ENCODE results near the gene ADRA2C.

Gene ADRA2C

GRCh38 chr4:3732076-3733028 lies 33.8 kb upstream of the ADRA2C start:
- in situ Hi-C loops (cut with HindIII; ENCODE audit: low sequenced_read_pairs): no loop called here

- in situ Hi-C loops (cut with HindIII; ENCODE audit: low sequenced_read_pairs): no loop called here
Observed at GRCh38 chr4:3733195-3733594, 33.0 kb upstream of the ADRA2C start.

DNA sequence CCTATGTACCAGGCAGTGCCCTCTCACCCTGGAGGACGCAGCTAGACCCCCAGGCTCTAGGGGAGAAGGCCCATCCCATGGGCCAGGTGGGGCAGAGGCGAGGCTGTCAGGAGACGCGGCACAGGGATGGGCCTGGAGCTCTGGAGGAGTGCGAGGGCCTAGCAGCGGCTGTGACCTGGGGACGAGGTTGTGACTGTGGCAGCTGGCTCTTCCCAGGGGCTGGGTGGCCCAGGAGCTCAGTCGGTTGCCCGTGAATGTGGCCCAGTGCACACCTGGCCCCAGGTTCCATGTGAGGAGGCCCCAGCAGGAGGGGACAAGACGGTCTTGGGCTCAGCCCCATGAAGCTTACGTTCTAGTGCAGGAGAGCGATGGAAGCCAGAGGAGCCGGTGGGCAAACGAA lies 31.0 kb upstream of the ADRA2C start:
- in situ Hi-C loops (cut with HindIII; ENCODE audit: low sequenced_read_pairs): loop anchor here (5.0 kb wide), 2 partner anchors 62 to 63 kb away; no protein-coding TSS in a partner anchor

GRCh38 chr4:3736290-3736689 lies 29.9 kb upstream of the ADRA2C start:
- in situ Hi-C loops (cut with HindIII; ENCODE audit: low sequenced_read_pairs): loop anchor here (5.0 kb wide), 2 partner anchors 61 to 64 kb away; no protein-coding TSS in a partner anchor

DNA sequence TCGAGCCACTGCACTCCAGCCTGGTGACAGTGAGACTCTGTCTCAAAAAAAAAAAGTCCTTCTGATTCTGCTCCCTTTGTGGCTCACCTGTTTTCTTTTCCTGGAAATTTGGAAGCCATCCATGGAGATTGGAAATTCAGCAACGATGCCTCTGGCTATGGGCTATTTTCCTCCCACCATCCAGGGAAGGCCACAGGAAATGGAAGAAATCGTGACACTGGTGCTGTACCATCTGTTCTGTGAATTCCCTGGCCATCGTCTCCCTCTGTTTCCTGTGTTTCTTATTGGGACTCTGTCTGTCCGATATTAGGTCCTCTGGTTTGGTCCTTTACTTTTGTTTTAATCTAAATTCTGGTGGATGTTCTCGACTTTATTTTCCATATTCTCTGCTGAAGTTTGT lies 29.4 kb upstream of the ADRA2C start:
- in situ Hi-C loops (cut with HindIII; ENCODE audit: low sequenced_read_pairs): loop anchor here (5.0 kb wide), 2 partner anchors 60 to 65 kb away; no protein-coding TSS in a partner anchor

DNA sequence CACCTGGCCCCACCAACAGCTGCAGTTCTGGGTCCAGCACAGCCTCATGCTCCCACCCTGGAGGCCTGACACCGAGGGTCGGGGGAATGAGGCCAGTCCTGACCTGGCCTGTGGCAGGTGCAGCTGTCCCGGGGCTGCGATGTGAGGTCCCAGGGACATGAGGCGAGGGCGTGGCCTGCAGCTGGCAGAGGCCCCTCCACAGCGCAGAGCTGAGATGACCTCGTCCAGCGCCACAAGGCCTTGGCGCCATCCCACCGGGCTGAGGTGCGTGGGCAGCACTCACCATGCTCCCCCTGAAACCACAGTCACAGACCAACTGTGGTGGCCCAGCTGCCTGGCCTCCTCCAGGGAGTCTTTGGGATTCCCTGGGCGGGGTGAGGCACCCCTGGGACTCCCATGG lies 26.6 kb upstream of the ADRA2C start:
- in situ Hi-C loops (cut with HindIII; ENCODE audit: low sequenced_read_pairs): loop anchor here (5.0 kb wide), 2 partner anchors 58 to 67 kb away; no protein-coding TSS in a partner anchor

DNA sequence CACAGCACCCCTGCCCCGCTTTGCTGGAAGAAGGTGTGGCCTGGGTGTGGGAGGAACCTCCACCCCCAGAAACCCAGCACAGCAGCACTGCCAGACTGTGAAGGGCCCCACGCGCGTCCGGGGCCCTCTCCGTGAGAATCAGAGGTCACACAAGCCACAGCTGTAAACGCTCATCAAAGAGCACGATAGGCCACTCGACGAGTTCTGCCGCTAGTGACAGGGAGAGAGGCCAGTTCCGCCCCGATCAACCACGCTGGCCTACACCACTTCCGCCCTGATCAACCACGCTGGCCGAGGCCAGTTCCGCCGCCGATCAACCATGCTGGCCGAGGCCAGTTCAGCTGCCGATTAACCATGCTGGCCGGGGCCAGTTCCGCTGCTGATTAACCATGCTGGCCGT lies 25.9 kb upstream of the ADRA2C start:
- in situ Hi-C loops (cut with HindIII; ENCODE audit: low sequenced_read_pairs): no loop called here

GRCh38 chr4:3741217-3742011 lies 24.8 kb upstream of the ADRA2C start:
- in situ Hi-C loops (cut with HindIII; ENCODE audit: low sequenced_read_pairs): no loop called here

- in situ Hi-C loops (cut with HindIII; ENCODE audit: low sequenced_read_pairs): no loop called here
Observed at GRCh38 chr4:3742610-3743009, 23.6 kb upstream of the ADRA2C start.

- in situ Hi-C loops (cut with HindIII; ENCODE audit: low sequenced_read_pairs): no loop called here
Observed at GRCh38 chr4:3744232-3744631, 22.0 kb upstream of the ADRA2C start.

GRCh38 chr4:3744901-3745300 lies 21.3 kb upstream of the ADRA2C start:
- in situ Hi-C loops (cut with HindIII; ENCODE audit: low sequenced_read_pairs): no loop called here

DNA sequence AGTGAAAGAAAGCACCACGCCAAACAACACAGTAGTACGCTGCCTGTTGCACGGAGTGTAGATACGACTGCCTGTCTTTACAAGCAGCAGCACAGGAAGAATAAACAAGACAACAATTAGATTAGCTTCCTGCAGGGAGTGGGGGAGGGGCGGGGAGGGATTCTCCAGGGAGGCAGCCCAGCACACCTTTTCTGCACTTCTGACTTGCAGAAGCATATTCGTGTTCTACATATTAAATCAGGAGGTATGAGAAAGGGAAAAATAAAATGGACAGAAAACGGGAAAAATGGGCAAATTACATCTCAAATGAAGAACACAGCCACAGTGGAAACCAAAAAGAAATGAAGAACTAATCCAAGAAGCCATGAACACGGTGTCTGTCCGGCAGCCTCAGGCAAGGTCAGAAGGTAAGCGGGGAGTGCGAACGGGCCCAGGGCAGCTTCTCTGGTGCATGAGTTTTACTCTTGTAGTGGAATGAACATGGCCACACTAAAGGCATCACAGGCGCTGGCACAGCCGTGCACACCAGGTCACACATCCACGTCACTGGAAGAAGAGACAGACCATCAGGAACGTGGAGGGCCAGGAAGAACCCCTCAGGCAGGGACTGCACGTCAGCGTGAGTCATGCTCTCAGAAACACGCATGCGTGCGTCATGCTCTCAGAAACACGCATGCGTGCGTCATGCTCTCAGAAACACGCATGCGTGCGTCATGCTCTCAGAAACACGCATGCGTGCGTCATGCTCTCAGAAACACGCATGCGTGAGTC lies 20.1 kb upstream of the ADRA2C start:
- in situ Hi-C loops (cut with HindIII; ENCODE audit: low sequenced_read_pairs): no loop called here

DNA sequence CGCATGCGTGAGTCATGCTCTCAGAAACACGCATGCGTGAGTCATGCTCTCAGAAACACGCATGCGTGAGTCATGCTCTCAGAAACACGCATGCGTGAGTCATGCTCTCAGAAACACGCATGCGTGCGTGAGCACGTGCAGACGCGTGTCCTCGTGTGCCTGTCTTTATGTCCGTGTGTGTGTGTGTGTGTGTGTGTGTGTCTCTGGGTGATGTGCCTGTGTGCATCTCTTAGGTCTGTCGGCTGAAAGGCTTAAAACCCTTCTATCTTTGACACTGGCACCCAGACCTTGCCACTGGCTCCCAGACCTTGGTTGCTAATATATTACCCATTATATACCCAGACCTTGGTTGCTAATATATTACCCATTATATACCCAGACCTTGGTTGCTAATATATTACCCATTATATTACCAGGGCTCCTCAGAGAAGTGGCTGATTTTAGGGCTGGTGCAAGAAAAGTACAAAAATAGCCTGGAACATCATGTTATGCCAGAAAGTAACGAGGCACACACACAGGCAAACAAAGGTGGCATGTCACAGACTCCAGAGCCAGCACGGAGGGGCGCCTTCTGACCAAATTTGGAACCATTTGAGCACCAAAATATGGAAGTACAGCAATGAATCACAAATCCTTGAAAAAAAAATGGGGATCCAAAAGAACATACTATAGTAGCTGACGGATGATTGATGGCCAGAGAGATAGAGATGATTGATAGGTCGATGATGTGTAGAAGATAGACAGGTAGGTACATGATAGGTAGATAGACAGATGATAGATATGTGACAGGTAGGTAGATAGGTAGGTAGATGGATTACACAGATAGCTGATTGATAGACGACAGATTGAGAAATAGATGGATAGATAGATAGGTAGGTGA lies 19.2 kb upstream of the ADRA2C start:
- in situ Hi-C loops (cut with HindIII; ENCODE audit: low sequenced_read_pairs): no loop called here

DNA sequence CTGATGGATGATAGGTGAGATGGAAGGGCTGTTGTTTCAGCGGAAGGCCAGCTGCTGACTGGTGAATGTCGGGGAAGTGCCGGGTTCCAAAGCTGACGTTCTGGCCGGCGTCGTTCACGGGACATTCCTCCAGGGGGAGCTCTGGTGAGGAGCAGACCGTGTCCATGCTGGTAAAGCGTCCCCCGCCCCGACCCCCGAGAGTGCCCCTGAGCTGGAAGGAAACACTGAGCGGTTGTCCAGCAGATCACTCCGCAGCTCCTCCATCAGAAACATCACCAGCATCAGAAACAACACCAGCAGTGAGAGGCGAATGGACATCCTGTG lies 18.6 kb upstream of the ADRA2C start:
- in situ Hi-C loops (cut with HindIII; ENCODE audit: low sequenced_read_pairs): no loop called here

- in situ Hi-C loops (cut with HindIII; ENCODE audit: low sequenced_read_pairs): no loop called here
Observed at GRCh38 chr4:3748136-3748898, 17.9 kb upstream of the ADRA2C start.

DNA sequence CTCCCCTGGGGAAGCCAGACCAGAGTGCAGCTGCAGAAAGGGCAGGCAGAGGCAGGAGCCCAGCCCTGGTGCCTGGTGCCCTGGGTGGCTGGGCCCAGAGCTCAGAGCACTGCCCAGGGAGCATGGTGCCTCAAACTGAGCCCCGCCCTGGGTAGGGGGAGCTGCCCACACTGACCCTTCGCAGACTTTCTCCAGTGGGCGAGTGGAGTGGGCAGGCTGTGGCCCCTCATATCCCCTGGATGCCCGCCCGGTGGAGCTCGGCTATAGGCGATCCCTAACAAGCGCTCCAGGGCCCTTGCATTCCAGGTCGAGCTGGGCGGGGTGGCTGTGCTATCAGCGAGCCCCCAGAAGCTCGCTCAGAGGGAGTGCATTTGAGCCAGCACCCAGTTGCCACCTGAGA lies 17.1 kb upstream of the ADRA2C start:
- in situ Hi-C loops (cut with HindIII; ENCODE audit: low sequenced_read_pairs): no loop called here

- in situ Hi-C loops (cut with HindIII; ENCODE audit: low sequenced_read_pairs): no loop called here
Observed at GRCh38 chr4:3750334-3750733, 15.9 kb upstream of the ADRA2C start.

DNA sequence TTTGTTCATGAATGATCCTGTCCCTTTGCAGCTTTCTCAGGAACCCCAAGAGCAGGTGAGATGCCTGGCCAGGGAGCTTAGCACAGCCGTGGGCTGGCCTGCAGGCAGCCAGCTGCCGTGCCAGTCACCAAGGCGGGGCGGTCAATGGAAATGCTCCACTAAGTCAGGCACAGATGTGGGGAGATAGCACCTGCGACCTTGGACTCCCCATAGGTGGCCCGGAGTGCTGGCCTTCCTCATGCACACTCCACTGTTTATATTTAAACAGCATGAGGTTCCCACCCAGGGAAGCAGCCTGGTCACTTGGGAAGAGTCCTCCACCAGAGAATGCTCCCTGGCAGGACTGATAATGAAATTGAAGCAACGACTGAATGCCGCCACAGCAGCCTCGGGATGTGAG lies 14.2 kb upstream of the ADRA2C start:
- in situ Hi-C loops (cut with HindIII; ENCODE audit: low sequenced_read_pairs): no loop called here

DNA sequence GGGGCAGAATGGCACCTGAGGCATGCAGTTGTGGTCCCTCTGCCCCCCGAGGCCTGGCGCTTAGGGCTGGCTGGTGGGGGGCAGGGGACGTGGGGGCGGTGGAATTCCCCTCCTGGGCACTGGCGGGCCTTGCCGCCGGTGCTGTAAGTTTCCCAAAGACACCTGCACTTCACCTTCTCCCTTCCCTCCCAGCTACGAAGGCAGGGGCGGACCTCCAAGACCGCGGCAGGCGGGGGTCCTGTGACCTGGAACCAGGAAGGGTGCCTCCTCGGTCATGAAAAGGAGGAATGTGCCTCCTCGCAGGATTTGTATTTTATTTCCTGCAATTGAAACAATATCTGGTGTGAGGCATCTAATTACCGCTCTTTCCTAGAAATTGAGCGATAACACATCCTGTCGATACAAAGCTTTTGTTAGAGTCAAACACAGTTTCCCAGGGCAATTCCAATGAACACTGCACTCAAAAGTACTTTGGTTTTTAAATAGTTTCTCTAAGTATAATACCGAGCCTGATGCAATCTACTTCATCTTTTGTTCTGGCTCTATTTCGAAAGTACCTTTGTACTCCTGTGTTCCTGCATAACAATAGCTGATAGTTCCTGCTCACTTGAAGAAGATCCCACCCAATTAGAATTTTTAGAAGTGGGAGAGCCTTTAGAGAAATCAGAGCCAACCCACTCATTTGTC lies 12.3 kb upstream of the ADRA2C start:
- in situ Hi-C loops (cut with HindIII; ENCODE audit: low sequenced_read_pairs): no loop called here
